ENCODE data around the gene ALK.

DNA sequence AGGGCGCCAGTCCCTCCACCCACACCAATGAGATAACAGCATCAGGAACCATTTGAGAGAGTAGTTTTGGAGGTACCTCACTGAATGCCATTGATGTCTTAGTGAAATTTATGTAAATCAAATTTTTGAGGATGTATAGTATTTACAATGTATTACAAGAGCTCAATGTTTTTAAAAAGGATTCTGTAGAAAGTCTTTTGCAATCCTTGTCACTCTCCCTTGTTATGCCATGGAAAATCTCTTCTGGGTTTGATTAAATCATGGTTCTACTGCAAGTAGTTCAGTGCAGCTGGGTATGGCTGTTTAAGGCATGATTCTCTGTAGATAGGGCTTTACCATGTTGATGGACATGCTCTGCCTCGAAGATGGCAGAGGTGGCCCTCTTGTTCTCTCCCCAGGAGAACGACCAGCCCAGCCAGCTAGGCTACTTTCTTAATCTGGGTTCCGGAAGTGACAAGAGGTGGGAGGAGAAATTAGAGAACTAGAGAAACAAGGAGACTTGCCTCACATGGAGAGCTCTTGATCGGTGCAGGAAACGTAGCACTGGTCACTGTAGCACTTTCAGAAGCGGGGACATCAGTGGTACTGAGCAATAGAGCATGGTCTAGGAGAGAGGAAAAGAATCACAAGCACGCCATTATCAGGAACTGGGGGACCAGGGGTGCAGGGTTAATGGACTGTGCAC, 603.4 kb downstream of the ALK start:
- TF ChIP-seq, protein P1, sequence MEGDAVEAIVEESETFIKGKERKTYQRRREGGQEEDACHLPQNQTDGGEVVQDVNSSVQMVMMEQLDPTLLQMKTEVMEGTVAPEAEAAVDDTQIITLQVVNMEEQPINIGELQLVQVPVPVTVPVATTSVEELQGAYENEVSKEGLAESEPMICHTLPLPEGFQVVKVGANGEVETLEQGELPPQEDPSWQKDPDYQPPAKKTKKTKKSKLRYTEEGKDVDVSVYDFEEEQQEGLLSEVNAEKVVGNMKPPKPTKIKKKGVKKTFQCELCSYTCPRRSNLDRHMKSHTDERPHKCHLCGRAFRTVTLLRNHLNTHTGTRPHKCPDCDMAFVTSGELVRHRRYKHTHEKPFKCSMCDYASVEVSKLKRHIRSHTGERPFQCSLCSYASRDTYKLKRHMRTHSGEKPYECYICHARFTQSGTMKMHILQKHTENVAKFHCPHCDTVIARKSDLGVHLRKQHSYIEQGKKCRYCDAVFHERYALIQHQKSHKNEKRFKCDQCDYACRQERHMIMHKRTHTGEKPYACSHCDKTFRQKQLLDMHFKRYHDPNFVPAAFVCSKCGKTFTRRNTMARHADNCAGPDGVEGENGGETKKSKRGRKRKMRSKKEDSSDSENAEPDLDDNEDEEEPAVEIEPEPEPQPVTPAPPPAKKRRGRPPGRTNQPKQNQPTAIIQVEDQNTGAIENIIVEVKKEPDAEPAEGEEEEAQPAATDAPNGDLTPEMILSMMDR (IDR thresholded peaks at IDR 0.05), result no peak
- no peak for TF ChIP-seq POLR2A (IDR thresholded peaks at IDR 0.05)
- TF ChIP-seq POLR2AphosphoS5 (IDR thresholded peaks at IDR 0.05), result no peak
